Sigmoid colon (tissue), 7 donors: ENCODE results near the gene CALHM1. TPM values are rescaled to one million over a fixed set of nuclear protein-coding genes. Genes with fewer than 3 reads are reported as not detected.

ENCODE experiments used
- DNase-seq: peaks from one replicate; pipeline ENCODE4 v3.0.0-alpha.2; 2019
- H3K27ac ChIP-seq, 4 donors: fragments of 200-600 bp; sonication (generic); one replicate each; pipeline ENCODE4 v1.5.1; 2016 to 2019; ENCODE audit warnings: mild to moderate bottlenecking in 1 of 4
- H3K27me3 ChIP-seq, 3 donors: fragments of 200-600 bp; sonication (generic); one replicate each; pipeline ENCODE4 v1.5.1; 2019; ENCODE audit warnings: mild to moderate bottlenecking in 1 of 3
- H3K36me3 ChIP-seq, 4 donors: fragments of 200-600 bp; sonication (generic); one replicate each; pipeline ENCODE4 v1.5.1; 2016 to 2019
- H3K4me1 ChIP-seq, 4 donors: fragments of 200-600 bp; sonication (generic); one replicate each; pipeline ENCODE4 v1.5.1; 2017 to 2019
- H3K4me3 ChIP-seq, 4 donors: fragments of 200-600 bp; sonication (generic); one replicate each; pipeline ENCODE4 v1.5.1; 2017 to 2019; ENCODE audit warnings: mild to moderate bottlenecking in 2 of 4, moderate library complexity in 1 of 4
- H3K9me3 ChIP-seq, 4 donors: fragments of 200-600 bp in 3 of 4; sonication (generic) in 3 of 4; one replicate each; pipeline versions ENCODE4 v1.5.1 to v1.6.1; 2013 to 2019
- EP300 ChIP-seq, 4 donors: sonication (generic); formaldehyde crosslinking; IDR thresholded peaks; one replicate each; pipeline ENCODE4 v1.6.1; 2017; ENCODE audit warnings: antibody characterized with exemption in 4 of 4
- POLR2A ChIP-seq, 2 donors: fragments of 450-650 bp; IDR thresholded peaks; one replicate each; pipeline ENCODE4 v1.6.1; 2016; ENCODE audit warnings: antibody characterized with exemption in 2 of 2, mild to moderate bottlenecking in 2 of 2, moderate library complexity in 2 of 2
- POLR2AphosphoS5 ChIP-seq, 4 donors: sonication (generic); formaldehyde crosslinking; IDR thresholded peaks; one replicate each; pipeline ENCODE4 v1.6.1; 2017; ENCODE audit warnings: antibody characterized with exemption in 4 of 4
- WGBS, 2 donors: extraction: QIAGEN DNeasy Blood & Tissue Kit; methylation state at CpG; one replicate each; pipeline ENCODE4 v1.1.7; 2013; 5-methylcytosine and 5-hydroxymethylcytosine counted together
- intact Hi-C: fragments of 100-400 bp; cut with DNase I; formaldehyde crosslinking; loops from one replicate; pipeline ENCODE4 v1.15.1; 2023
- polyA plus RNA-seq, 3 donors: library from polyadenylated mRNA; stranded (reverse); fragments of 200-250 nt; gene quantifications; one replicate each; pipeline ENCODE4 v1.2.3, GENCODE V29; 2013
- total RNA-seq, 4 donors: library from RNA; depleted of rRNA; stranded (reverse); fragments of >200 nt; gene quantifications; one replicate each; pipeline ENCODE4 v1.1.0, GENCODE V29; 2016
- TF ChIP-seq, protein P1 (sequence below), 4 experiments: fragments of 450-650 bp in 3 of 4; fragments of 200-600 bp in 1 of 4; IDR thresholded peaks; one replicate each; pipeline ENCODE4 v1.5.1; 2016 to 2019; ENCODE audit warnings: antibody characterized with exemption in 4 of 4, mild to moderate bottlenecking in 3 of 4, moderate library complexity in 2 of 4
- donor health status: healthy with polysubstance abuse.
- donor health status: Bipolar disorder and iron deficiency.
- donor health status: healthy.

Gene CALHM1
- total and polyA plus RNA-seq, 7 donors: 0.07 TPM; not detected in 6

DNA sequence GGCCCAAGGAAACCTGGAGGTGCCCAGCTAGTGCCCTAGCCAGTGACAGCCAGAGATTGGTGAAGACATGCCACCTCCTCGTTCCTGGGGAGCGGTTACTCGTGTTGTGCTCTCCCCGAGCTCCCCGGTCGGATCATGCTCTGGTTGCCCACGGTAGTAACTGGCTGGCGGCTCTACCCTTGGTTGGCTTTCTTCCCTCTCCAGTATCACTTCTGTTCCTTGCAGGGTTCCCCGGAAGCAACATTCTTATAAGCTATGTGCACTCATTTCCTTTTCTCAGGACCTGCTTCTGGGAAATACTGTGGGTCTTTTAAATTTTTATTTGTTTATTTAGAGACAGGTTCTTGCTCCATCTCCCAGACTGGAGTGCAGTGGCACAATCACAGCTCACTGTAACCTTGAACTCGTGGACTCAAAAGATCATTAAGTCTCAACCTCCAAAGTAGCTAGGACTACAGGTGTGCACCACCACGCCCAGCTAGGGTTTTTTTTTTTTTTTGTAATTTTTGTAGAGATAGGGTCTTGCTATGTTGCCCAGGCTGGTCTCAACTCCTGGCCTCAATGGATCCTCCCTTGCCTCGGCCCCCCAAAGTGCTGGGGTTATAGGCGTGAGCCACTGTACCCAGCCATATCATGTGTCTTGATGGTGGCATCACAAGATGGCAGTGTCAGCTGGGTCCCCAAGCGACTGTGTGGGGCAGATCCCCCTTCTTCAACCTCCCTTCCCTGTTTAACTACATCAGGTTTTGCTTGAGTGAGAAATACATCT lies 6.9 kb upstream of the CALHM1 start:
- Histone ChIP-seq H3K9me3 (no peaks in the 10 kb centered on the region), H3K4me1 (no peaks in the 10 kb centered on the region), H3K27me3 (no peaks in the 10 kb centered on the region), H3K36me3 (no peaks in the 10 kb centered on the region), H3K4me3 (no peak overlapping the region), H3K27ac (no peak overlapping the region)
- intact Hi-C loops: no loop called here
- 83 to 89% methylated on average over 14 of the region's 14 CpGs for WGBS, 2 donors
- no peak for TF ChIP-seq POLR2AphosphoS5 (IDR thresholded peaks at IDR 0.05)
- no peak for TF ChIP-seq POLR2A (IDR thresholded peaks at IDR 0.05)
- TF ChIP-seq, protein P1, sequence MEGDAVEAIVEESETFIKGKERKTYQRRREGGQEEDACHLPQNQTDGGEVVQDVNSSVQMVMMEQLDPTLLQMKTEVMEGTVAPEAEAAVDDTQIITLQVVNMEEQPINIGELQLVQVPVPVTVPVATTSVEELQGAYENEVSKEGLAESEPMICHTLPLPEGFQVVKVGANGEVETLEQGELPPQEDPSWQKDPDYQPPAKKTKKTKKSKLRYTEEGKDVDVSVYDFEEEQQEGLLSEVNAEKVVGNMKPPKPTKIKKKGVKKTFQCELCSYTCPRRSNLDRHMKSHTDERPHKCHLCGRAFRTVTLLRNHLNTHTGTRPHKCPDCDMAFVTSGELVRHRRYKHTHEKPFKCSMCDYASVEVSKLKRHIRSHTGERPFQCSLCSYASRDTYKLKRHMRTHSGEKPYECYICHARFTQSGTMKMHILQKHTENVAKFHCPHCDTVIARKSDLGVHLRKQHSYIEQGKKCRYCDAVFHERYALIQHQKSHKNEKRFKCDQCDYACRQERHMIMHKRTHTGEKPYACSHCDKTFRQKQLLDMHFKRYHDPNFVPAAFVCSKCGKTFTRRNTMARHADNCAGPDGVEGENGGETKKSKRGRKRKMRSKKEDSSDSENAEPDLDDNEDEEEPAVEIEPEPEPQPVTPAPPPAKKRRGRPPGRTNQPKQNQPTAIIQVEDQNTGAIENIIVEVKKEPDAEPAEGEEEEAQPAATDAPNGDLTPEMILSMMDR (IDR thresholded peaks at IDR 0.05): no peak
- no peak for TF ChIP-seq EP300 (IDR thresholded peaks at IDR 0.05)
- DNase-seq: no peak

DNA sequence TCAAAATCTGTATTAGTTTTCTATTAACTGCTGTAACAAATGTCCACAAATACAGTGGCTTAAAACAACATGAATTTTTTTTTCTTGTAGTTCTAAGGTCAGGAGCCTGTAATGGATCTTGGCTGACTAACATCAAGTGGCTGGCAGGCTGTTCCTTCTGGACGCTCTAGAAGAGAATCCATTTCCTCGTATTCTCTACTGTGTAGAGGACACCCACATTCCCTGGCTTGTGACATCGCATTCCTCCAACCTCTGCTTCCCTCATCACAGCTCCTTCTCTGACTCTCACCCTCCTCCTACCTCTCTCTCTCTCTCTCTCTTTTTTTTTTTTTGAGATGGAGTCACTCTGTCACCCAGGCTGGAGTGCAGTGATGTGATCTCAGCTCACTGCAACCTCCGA lies 4.8 kb upstream of the CALHM1 start:
- no peaks in the 10 kb centered on the region for H3K9me3 ChIP-seq
- H3K27ac ChIP-seq: no peak overlapping the region
- no peaks in the 10 kb centered on the region for H3K27me3 ChIP-seq
- 83 to 87% methylated on average over 4 of the region's 4 CpGs for WGBS, 2 donors
- no peak overlapping the region for H3K4me3 ChIP-seq
- no peaks in the 10 kb centered on the region for H3K4me1 ChIP-seq
- intact Hi-C loops: no loop called here
- TF ChIP-seq, protein P1 (IDR thresholded peaks at IDR 0.05): no peak
- no peak for TF ChIP-seq POLR2A (IDR thresholded peaks at IDR 0.05)
- no peak for TF ChIP-seq POLR2AphosphoS5 (IDR thresholded peaks at IDR 0.05)
- TF ChIP-seq EP300 (IDR thresholded peaks at IDR 0.05): no peak
- DNase-seq: no peak
- no peaks in the 10 kb centered on the region for H3K36me3 ChIP-seq

DNA sequence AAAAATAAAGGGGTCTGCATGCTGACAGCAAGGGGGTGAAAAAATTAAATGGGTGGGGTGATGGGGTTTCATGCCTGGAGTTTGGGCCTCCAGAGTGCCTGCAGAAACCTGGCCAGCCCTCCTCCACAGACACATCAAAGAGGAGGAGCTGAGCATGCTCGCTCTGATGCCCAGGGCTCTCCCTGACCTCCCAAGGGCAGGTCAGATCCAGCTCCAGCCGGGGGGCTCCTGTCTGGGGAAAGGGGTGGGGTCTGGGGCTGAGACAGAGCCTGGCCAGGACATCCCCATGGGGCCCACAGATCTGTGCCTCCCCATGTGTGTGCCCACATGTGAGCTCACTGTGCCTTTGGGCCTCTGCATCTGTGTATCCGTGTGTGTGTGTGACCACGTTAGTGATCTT lies 915 bp upstream of the CALHM1 start:
- intact Hi-C loops: no loop called here
- Histone ChIP-seq H3K4me1 (no peaks in the 10 kb centered on the region), H3K9me3 (no peaks in the 10 kb centered on the region), H3K27ac (no peak overlapping the region), H3K4me3 (no peak overlapping the region), H3K36me3 (no peaks in the 10 kb centered on the region), H3K27me3 (no peaks in the 10 kb centered on the region)
- TF ChIP-seq POLR2AphosphoS5 (IDR thresholded peaks at IDR 0.05) (no peak), EP300 (IDR thresholded peaks at IDR 0.05) (no peak), POLR2A (IDR thresholded peaks at IDR 0.05) (no peak)
- TF ChIP-seq, protein P1 (IDR thresholded peaks at IDR 0.05): no peak
- WGBS, 2 donors: 65 to 73% methylated on average over 4 of the region's 4 CpGs
- DNase-seq: no peak

DNA sequence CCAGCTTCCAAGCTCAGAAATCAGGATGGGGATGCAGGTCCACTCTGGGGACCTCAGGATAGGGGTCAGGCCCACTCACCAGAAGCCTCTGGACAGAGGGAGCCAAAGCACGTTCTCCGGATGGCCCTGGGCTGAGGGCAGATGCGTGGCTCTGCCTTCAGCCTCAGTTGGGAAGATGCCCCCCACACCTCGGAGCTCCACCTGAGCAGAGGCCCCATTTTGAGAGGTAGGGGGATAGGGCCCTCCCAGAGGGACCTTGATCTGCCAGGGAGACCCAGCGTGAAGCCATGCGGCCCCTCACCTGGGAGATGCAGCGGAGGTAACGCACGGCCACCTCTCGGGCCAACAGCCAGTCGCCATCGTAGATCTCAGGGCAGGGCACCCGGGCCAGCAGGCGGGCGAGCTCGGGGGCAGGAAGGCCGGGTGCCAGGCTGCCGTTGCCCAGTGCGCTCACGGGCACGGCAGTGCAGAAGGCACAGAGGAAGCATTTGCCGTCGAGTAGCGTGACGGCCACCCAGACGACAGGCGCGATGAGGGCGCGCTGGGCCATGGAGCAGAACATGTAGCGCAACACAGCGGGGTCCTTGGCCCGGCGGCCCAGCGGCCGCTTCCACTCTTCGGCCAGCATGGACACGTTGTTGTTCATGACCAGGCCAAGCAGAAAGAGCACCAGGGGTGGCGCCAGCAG lies 660 bp downstream of the CALHM1 start:
- Histone ChIP-seq H3K4me1 (peaks cover 0 to 1% (median 0%) of the 10 kb centered on the region in 4 donors), H3K27me3 (no peaks in the 10 kb centered on the region), H3K4me3 (no peak overlapping the region), H3K9me3 (no peaks in the 10 kb centered on the region), H3K27ac (no peak overlapping the region), H3K36me3 (no peaks in the 10 kb centered on the region)
- DNase-seq: no peak
- WGBS, 2 donors: 96 to 97% methylated on average over 39 of the region's 39 CpGs
- intact Hi-C loops: no loop called here
- TF ChIP-seq POLR2A (IDR thresholded peaks at IDR 0.05): no peak
- TF ChIP-seq, protein P1 (IDR thresholded peaks at IDR 0.05): no peak
- TF ChIP-seq POLR2AphosphoS5 (IDR thresholded peaks at IDR 0.05): no peak
- no peak for TF ChIP-seq EP300 (IDR thresholded peaks at IDR 0.05)
